GM08714 (cell line): ENCODE data around the gene SRSF1.
A peak's percentile ranks its signal among the peaks of the same experiment; 100 is the strongest.

ENCODE experiments used
- H3K4me3 ChIP-seq: fragments of 200-500 bp; sonication (Bioruptor generic); 2 replicates; pipeline ENCODE4 v1.5.1; 2014; ENCODE audit warnings: mild to moderate bottlenecking, low read length, inconsistent platforms
- ZNF274 ChIP-seq: IDR thresholded peaks from 2 replicates; pipeline ENCODE4 v1.6.1; 2012; ENCODE audit warnings: mild to moderate bottlenecking, low read depth, low read length

Gene SRSF1

DNA sequence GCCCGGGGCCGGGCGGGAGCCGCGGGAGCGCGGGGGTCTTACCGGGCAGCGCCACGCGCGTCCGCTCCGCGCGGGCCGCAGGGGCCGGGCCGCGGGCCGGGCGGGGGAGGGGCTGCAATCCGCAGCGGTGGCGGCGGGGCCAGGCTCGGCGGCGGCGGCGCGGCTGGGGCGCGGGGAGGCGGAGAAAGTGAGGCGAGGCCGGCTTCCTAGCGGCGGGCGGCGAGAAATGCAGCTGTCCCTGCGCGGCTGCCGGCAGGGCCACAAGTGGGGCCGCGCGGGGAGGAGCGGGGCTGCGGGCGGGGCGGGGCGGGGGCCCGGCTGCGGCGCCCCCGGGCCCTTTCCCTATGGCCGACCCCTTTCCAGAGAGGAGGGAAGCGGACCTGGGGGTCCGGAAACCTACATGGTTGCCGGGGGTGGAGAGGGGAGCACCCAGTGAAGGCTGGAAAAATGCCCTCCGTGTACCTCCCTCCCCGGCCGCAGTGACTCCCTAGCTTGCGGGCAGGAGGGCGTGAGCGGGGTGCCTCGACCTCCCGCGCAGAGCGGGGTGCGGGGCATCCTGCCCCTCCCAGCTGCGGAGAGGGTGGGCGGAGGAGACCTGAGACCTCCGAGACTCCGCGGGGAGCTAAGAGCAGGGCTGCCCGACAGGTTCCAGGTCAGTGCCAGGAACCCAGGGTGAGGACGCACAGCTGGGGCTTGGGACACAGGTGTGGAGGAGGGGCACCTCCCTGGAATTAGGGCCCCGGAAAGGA lies 51.7 kb downstream of the SRSF1 start, which contains the start of gene CUEDC1:
TSS of gene CUEDC1 (minus strand) at position 230 of the 749 bp plus-strand sequence. CDS start 69,848 bp downstream, outside the sequence.
- no peak for TF ChIP-seq ZNF274
- peak within 1 kb of the TSS; percentile 10 for H3K4me3 ChIP-seq

DNA sequence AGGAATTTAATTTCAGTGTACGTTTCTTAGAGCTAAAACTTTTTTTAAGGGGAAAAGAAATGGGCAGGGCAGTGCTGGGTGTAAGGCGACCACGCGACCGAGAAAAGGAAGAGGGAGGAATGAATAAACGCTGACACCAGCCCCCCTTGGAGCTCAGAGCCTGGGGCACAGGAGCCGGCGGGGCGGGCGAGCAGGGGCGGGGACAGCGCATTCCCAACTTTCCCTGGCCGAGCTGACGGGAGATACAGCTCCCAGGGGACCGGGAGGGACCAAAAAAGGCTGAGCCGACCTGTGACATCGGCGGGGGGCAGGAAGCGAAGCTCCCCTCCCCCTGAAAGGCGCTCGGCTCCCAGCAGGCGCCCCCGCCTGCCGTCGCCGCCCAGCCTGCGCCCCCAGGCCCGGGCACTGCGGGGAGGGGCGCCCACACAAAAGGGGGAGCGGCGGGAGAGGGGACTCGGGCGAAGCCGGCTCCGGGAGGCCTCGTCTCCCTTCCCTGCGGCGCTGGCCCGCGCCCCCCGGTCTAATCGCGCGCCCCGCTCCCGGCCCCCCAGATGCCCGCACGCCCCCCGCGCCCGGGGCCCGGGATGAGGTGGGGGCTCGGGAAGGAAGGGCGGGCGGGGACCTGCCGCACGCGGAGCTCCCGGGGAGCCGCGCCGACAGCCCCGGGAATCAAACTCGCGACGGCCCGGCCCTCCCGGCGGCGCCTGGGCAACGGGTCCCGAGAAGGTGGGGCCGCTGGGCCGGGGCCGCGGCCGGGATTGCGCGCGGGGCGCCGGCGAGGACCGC lies 52.5 kb downstream of the SRSF1 start:
- no peak for TF ChIP-seq ZNF274
- peak overlapping the region; percentile 6; the same call in 1 of the 2 replicates for H3K4me3 ChIP-seq

DNA sequence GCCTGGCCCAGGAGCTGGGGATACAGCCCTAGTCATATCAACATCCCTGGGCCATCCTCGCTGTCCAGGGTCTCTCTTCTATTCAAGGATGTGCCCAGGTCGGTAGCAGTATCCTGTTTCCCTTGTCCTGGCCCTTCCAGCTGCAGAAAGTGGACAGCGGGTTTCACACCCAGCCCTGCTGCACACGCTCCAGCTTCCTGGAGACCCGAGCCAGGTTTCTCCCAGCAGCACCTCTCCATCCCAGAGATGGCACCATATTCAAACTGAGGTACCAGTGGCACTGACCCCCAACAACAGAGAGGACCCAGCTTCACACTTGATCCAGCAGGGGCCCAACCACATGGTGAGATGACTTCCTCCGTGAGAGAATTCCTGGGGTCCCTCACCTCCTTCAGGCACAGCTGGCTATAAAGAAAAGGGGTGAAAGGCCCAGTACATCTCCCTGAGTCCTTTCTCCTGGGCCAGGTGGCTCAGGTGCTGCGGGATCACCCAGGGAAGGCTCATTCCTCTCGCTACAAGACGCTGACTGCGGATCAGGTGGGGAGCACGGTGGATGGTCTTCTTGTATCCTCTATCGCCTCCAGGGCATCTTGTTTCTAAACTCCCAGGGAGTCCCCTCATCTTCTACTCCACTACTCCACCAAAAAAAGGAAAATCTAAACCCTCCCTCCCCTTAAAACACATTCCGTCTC lies 53.2 kb downstream of the SRSF1 start:
- TF ChIP-seq ZNF274, result no peak
- no peak overlapping the region for H3K4me3 ChIP-seq
